Breast epithelium (tissue), 4 donors: Measurements from ENCODE around the gene MYOD1. TPM values are rescaled to one million over a fixed set of nuclear protein-coding genes. Genes with fewer than 3 reads are reported as not detected.

Experiments
- DNase-seq, 2 donors: peaks; one replicate each; pipeline ENCODE4 v3.0.0-alpha.2; 2019; ENCODE audit warnings: low spot score in 2 of 2
- H3K27ac ChIP-seq, 2 donors: fragments of 200-600 bp; sonication (generic) in 1 of 2; one replicate each; pipeline ENCODE4 v1.5.1; 2016 to 2019; ENCODE audit warnings: mild to moderate bottlenecking in 1 of 2
- H3K27me3 ChIP-seq, 2 donors: fragments of 200-600 bp; sonication (generic) in 1 of 2; one replicate each; pipeline versions ENCODE4 v1.5.1 to v1.6.0; 2017 to 2019; ENCODE audit warnings: control low read depth in 1 of 2, mild to moderate bottlenecking in 1 of 2
- H3K36me3 ChIP-seq: fragments of 200-600 bp; one replicate; pipeline ENCODE4 v1.5.1; 2019
- H3K4me1 ChIP-seq, 2 donors: fragments of 200-600 bp; sonication (generic); one replicate each; pipeline ENCODE4 v1.5.1; 2016 to 2019; ENCODE audit warnings: control low read depth in 1 of 2
- H3K4me3 ChIP-seq, 3 donors: fragments of 200-600 bp; sonication (generic); 1 replicate in 2 of 3; 2 replicates in 1 of 3; pipeline ENCODE4 v1.5.1; 2016 to 2019; ENCODE audit warnings: mild to moderate bottlenecking in 3 of 3, moderate library complexity in 2 of 3
- H3K9me3 ChIP-seq, 2 donors: fragments of 200-600 bp; sonication (generic) in 1 of 2; one replicate each; pipeline ENCODE4 v1.5.1; 2016 to 2019; ENCODE audit warnings: control low read depth in 1 of 2
- CTCF ChIP-seq, 3 donors: fragments of 450-650 bp; IDR thresholded peaks; one replicate each; pipeline ENCODE4 v1.5.1; 2016 to 2017; ENCODE audit warnings: antibody characterized with exemption in 3 of 3, mild to moderate bottlenecking in 3 of 3, moderate library complexity in 3 of 3
- POLR2A ChIP-seq: fragments of 450-650 bp; IDR thresholded peaks from one replicate; pipeline ENCODE4 v1.6.1; 2016; ENCODE audit warnings: antibody characterized with exemption, mild to moderate bottlenecking, moderate library complexity
- POLR2AphosphoS5 ChIP-seq, 3 donors: sonication (generic); formaldehyde crosslinking; IDR thresholded peaks; one replicate each; pipeline ENCODE4 v1.6.1; 2017; ENCODE audit warnings: antibody characterized with exemption in 3 of 3
- intact Hi-C: fragments of 100-400 bp; cut with DNase I; formaldehyde crosslinking; loops from one replicate; pipeline ENCODE4 v1.15.1; 2023; ENCODE audit warnings: low total_unique reads
- total RNA-seq, 3 donors: library from RNA; depleted of rRNA; stranded (reverse); fragments of >200 nt; gene quantifications; one replicate each; pipeline ENCODE4 v1.1.0, GENCODE V29; 2016

The MYOD1 gene
- total RNA-seq, 3 donors from 2014 or later = not detected

GRCh38 chr11:17738151-17738973 lies 19.0 kb downstream of the MYOD1 start:
- Histone ChIP-seq H3K27me3 (peaks cover 10 to 41% of the 10 kb centered on the region in 2 donors), H3K4me3 (no peak overlapping the region), H3K9me3 (no peaks in the 10 kb centered on the region), H3K27ac (no peak overlapping the region), H3K36me3 (no peaks in the 10 kb centered on the region), H3K4me1 (no peaks in the 10 kb centered on the region)
- no peak for TF ChIP-seq CTCF (IDR thresholded peaks at IDR 0.05)
- no peak for TF ChIP-seq POLR2AphosphoS5 (IDR thresholded peaks at IDR 0.05)
- TF ChIP-seq POLR2A = no peak
- peak in 1 of 2 donors; percentile 33 for DNase-seq
- intact Hi-C loops = no loop called here

DNA sequence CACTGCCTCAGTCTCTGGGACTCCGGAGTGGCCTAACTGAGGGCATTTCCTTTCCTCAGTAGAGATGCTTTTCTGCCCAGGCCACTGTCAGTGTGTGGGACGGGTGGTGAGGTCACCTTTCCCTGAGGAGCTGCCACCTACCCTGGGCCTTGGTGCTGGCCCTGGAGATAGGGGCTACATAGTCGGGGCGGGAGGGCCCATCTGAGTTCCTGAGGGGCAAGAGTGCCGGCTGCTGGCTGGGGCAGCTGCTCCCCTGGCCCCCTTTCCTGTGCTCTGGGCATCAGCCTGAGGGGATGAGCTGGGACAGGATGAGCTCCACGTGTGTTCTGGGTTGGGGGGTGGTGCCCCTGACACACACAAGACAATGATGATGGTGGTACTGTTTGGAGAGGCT lies 20.6 kb downstream of the MYOD1 start:
- DNase-seq = peak in 1 of 2 donors; percentile 41
- no peaks in the 10 kb centered on the region for H3K9me3 ChIP-seq
- no peak overlapping the region for H3K27ac ChIP-seq
- intact Hi-C loops = no loop called here
- peaks cover 10 to 41% of the 10 kb centered on the region in 2 donors for H3K27me3 ChIP-seq
- TF ChIP-seq CTCF (IDR thresholded peaks at IDR 0.05) (no peak), POLR2A (no peak), POLR2AphosphoS5 (IDR thresholded peaks at IDR 0.05) (no peak)
- H3K4me3 ChIP-seq = no peak overlapping the region
- no peaks in the 10 kb centered on the region for H3K36me3 ChIP-seq
- no peaks in the 10 kb centered on the region for H3K4me1 ChIP-seq

DNA sequence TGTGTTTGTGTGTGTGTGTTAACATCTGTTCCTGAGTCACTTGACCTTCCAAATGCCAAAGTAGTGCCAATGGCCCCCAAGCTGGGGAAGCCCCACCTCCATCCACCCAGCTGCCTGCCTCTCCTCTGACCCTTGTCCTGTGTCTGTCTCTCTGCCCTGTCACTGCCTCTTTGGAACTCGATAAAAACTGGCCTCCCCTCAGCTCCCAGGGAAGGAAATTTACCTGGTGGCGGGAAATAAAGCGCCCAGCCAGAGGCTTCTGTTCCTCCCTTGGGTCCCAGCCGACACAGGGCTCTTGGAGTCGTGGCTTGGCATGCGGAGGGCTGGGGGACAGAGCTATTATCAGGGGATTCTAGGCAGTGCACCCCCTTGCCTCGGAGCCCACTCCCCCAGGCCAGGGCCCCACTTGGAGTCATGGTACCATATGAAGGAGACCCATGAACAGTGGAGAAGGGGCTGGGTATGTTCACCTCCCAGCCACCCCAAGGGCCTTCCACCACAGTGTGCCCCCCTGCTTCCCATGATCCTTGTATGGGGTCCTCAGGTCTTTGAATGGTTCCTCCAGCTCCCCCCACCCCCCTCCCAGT lies 21.4 kb downstream of the MYOD1 start:
- intact Hi-C loops = no loop called here
- Histone ChIP-seq H3K36me3 (no peaks in the 10 kb centered on the region), H3K4me3 (no peak overlapping the region), H3K9me3 (no peaks in the 10 kb centered on the region), H3K27me3 (peaks cover 8 to 39% of the 10 kb centered on the region in 2 donors), H3K27ac (no peak overlapping the region), H3K4me1 (no peaks in the 10 kb centered on the region)
- TF ChIP-seq CTCF (IDR thresholded peaks at IDR 0.05) = no peak
- TF ChIP-seq POLR2A = no peak
- TF ChIP-seq POLR2AphosphoS5 (IDR thresholded peaks at IDR 0.05) = no peak
- peak in 1 of 2 donors; percentile 38 for DNase-seq

DNA sequence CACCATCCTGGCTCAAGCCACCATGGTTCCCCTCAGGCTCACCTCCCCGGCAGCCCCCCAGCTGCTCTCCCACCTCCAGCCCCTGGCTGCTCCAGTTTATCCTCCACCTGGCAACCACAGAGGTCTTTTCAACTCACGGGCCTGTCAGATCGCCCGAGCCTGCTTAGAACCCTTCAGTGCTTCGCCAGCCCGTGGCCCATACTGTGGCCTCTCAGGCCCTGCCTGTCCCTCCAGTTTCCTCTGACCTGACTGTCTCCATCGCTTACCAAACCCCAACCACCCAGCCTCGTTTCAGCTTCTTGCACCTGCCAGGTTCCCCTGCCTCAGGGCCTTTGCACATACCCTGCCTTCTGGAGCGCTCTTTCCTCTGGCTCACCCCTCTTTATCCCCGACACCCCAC lies 22.1 kb downstream of the MYOD1 start:
- intact Hi-C loops = no loop called here
- Histone ChIP-seq H3K27me3 (peaks cover under 1 to 31% of the 10 kb centered on the region in 2 donors), H3K27ac (no peak overlapping the region), H3K4me3 (no peak overlapping the region), H3K36me3 (no peaks in the 10 kb centered on the region), H3K9me3 (no peaks in the 10 kb centered on the region), H3K4me1 (no peaks in the 10 kb centered on the region)
- TF ChIP-seq POLR2AphosphoS5 (IDR thresholded peaks at IDR 0.05) (no peak), POLR2A (no peak), CTCF (IDR thresholded peaks at IDR 0.05) (no peak)
- DNase-seq = peak in 1 of 2 donors; percentile 34

DNA sequence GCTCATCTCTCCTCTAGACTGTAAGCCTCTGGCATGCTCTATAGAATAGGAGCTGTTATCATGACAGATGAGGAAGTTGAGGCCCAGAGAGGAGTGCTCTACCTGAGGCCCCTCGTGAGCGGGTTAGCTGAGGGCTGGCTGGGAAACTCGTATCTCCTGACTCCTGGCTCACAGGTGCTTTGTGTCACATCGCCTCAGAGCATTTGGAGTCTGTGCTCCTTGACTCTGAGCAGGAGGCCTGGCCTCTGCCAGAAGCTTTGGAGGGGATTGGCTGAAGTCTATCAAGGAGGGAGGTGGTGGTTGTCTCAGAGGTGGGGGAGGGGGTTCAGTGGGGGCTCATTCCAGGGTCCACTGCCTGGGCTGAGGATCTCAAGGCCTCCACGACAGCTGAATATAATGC lies 22.6 kb downstream of the MYOD1 start:
- Histone ChIP-seq H3K9me3 (no peaks in the 10 kb centered on the region), H3K36me3 (no peaks in the 10 kb centered on the region), H3K4me1 (no peaks in the 10 kb centered on the region), H3K27me3 (peaks cover 0 to 26% of the 10 kb centered on the region in 2 donors), H3K4me3 (no peak overlapping the region), H3K27ac (no peak overlapping the region)
- DNase-seq = no peak
- intact Hi-C loops = no loop called here
- TF ChIP-seq POLR2AphosphoS5 (IDR thresholded peaks at IDR 0.05) = no peak
- no peak for TF ChIP-seq POLR2A
- TF ChIP-seq CTCF (IDR thresholded peaks at IDR 0.05) = no peak
